Activated T-helper 2 cell treated with anti-CD3 and anti-CD28 coated beads, Interferon-gamma antibody, Interleukin-2, Interleukin-4, amounts not matched to agents 10 μg/mL and 5 μg/mL and 100 μg/mL, durations not matched to agents 14 hours and 24 hours and 36 hours (primary cell): ENCODE results near the gene GJA10. TPM values are rescaled to one million over a fixed set of nuclear protein-coding genes. Genes with fewer than 3 reads are reported as not detected.

Experiments used
- DNase-seq: peaks from one replicate; pipeline ENCODE4 v3.0.0; 2021; ENCODE audit warnings: low spot score
- H3K27ac Mint-ChIP-seq: one replicate; pipeline ENCODE4 v1.8.0; 2021; ENCODE audit warnings: mixed read lengths
- H3K27me3 Mint-ChIP-seq: one replicate; pipeline ENCODE4 v1.8.0; 2021; ENCODE audit warnings: low read depth, mixed read lengths
- H3K36me3 Mint-ChIP-seq: one replicate; pipeline ENCODE4 v1.8.0; 2021; ENCODE audit warnings: low read depth, mixed read lengths
- H3K4me1 Mint-ChIP-seq: one replicate; pipeline ENCODE4 v1.8.0; 2021; ENCODE audit warnings: low read depth, mixed read lengths
- H3K4me3 Mint-ChIP-seq: one replicate; pipeline ENCODE4 v1.8.0; 2021; ENCODE audit warnings: low read depth, mild to moderate bottlenecking, moderate library complexity, mixed read lengths
- H3K9me3 Mint-ChIP-seq: one replicate; pipeline ENCODE4 v1.8.0; 2021; ENCODE audit warnings: mixed read lengths
- intact Hi-C: fragments of 100-400 bp; cut with micrococcal nuclease; formaldehyde crosslinking; loops from one replicate; pipeline ENCODE4 v1.15.1; 2023
- total RNA-seq: library from RNA; stranded (reverse); gene quantifications from 2 replicates; pipeline ENCODE4 v1.2.3, GENCODE V29; 2022

The GJA10 gene
- total RNA-seq, 1 donor from 2014 or later, result 0.11 TPM

DNA sequence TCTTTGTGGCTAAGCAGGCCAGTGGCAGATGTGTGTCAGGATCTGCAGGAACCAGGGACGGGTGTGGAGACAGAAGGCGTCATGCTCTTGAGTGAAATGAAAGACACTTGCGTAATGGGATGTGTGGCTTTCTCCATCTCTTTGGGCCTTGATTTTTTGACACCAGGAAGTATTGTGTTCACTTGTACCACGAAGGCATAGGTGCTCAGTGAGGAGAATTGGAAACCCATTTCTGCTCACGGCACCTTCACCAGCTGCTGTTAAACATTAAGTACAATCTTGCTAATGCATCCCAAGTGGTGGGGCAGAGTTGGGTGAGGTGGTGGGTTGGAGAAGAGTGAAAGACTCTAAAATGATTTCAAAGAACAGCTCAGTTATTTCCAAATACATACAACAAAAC lies 30.0 kb downstream of the GJA10 start:
- intact Hi-C loops, result no loop called here
- no peak overlapping the region for H3K4me3 Mint-ChIP-seq
- H3K9me3 Mint-ChIP-seq, result no peaks in the 10 kb centered on the region
- H3K27me3 Mint-ChIP-seq, result no peaks in the 10 kb centered on the region
- DNase-seq, result no peak
- H3K36me3 Mint-ChIP-seq, result peaks cover 32% of the 10 kb centered on the region
- H3K27ac Mint-ChIP-seq, result no peak overlapping the region
- H3K4me1 Mint-ChIP-seq, result peaks cover 22% of the 10 kb centered on the region

DNA sequence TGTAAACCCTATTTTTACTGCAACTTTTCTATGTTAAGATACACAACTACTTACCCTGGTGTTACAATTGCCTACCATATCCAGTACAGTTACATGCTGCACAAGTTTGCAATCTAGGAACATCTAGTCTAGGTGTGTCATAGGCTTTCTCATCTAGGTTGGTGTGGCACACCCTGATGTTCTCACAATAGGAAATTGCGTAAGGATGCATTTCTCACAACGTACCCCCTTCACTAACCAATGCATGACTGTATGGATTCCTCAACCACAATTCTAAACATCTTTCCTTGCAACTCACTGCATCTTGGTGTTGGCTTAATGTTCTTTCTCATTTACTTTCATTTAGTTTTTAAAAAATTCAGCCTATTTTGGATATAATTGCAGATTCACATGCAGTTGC lies 31.6 kb downstream of the GJA10 start:
- peaks cover 34% of the 10 kb centered on the region for H3K4me1 Mint-ChIP-seq
- DNase-seq, result no peak
- no peak overlapping the region for H3K4me3 Mint-ChIP-seq
- peaks cover 45% of the 10 kb centered on the region for H3K36me3 Mint-ChIP-seq
- H3K9me3 Mint-ChIP-seq, result no peaks in the 10 kb centered on the region
- no peak overlapping the region for H3K27ac Mint-ChIP-seq
- no peaks in the 10 kb centered on the region for H3K27me3 Mint-ChIP-seq
- intact Hi-C loops, result no loop called here

DNA sequence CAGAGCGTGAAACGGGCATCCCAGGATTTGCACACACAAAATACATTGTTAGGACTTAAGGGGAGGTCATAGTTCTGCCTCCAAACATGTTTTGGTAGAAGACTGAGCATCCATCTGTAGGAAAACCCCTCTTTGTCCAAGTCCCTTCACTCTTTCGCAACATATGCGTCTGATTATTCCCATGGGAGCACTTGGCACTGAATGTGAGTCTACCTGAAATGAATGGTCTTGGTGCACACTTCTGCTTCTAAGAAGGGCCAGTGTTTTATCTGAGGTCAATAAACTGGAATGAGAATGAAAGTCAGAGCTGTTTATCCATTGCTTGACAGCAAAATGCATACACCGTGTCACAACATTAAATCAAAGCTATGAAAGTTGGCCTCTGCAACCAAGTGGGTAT lies 33.0 kb downstream of the GJA10 start:
- H3K4me3 Mint-ChIP-seq, result no peak overlapping the region
- no peaks in the 10 kb centered on the region for H3K9me3 Mint-ChIP-seq
- H3K4me1 Mint-ChIP-seq, result peaks cover 34% of the 10 kb centered on the region
- peaks cover 58% of the 10 kb centered on the region for H3K36me3 Mint-ChIP-seq
- intact Hi-C loops, result no loop called here
- H3K27me3 Mint-ChIP-seq, result no peaks in the 10 kb centered on the region
- DNase-seq, result no peak
- H3K27ac Mint-ChIP-seq, result no peak overlapping the region

GRCh38 chr6:89927791-89928550 lies 33.7 kb downstream of the GJA10 start:
- Mint-ChIP-seq H3K4me3 (no peak overlapping the region), H3K4me1 (peaks cover 34% of the 10 kb centered on the region), H3K36me3 (peaks cover 65% of the 10 kb centered on the region), H3K27ac (no peak overlapping the region), H3K27me3 (no peaks in the 10 kb centered on the region), H3K9me3 (no peaks in the 10 kb centered on the region)
- no peak for DNase-seq
- intact Hi-C loops, result no loop called here

- DNase-seq, result no peak
- intact Hi-C loops, result no loop called here
- peak overlapping the region; percentile 67 for H3K27ac Mint-ChIP-seq
- H3K4me1 Mint-ChIP-seq, result peaks cover 39% of the 10 kb centered on the region
- no peaks in the 10 kb centered on the region for H3K27me3 Mint-ChIP-seq
- peaks cover 71% of the 10 kb centered on the region for H3K36me3 Mint-ChIP-seq
- H3K9me3 Mint-ChIP-seq, result no peaks in the 10 kb centered on the region
- H3K4me3 Mint-ChIP-seq, result no peak overlapping the region
These were observed 34.3 kb downstream of the GJA10 start for GRCh38 chr6:89928604-89929003.

GRCh38 chr6:89930789-89931188 lies 36.5 kb downstream of the GJA10 start:
- Mint-ChIP-seq H3K4me1 (peaks cover 39% of the 10 kb centered on the region), H3K9me3 (no peaks in the 10 kb centered on the region), H3K27ac (no peak overlapping the region), H3K27me3 (no peaks in the 10 kb centered on the region), H3K4me3 (no peak overlapping the region), H3K36me3 (peaks cover 85% of the 10 kb centered on the region)
- intact Hi-C loops, result no loop called here
- DNase-seq, result no peak

DNA sequence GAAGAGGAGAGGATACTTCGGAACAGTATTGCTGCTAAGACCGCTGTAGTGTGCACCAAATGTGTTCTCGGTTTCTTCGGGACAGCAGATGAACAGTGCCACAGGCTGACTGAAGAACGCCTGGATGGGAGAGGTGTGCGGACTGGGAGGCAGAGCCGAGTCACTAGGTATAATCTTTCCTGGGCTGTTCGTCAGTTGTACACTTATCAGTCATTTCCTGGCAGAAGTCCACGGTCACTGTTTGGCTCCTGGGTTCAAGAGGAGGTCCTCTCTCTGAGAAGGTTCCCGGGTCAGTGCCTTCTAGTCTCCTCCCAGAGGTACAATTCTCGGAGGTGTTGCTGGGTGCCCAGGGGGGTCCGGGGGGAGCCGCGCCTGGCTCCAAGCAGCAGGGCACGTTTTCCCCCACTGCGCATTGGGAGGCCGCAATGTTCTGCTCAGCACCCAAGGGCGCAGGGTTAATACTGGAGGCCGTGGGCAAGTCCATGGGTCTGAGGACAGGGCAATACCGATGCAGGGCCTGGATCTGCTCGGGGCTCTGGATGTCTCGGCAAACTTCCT lies 38.1 kb downstream of the GJA10 start:
- Mint-ChIP-seq H3K4me1 (peaks cover 29% of the 10 kb centered on the region), H3K9me3 (no peaks in the 10 kb centered on the region), H3K27ac (no peak overlapping the region), H3K27me3 (no peaks in the 10 kb centered on the region), H3K36me3 (peaks cover 92% of the 10 kb centered on the region), H3K4me3 (no peak overlapping the region)
- intact Hi-C loops, result no loop called here
- no peak for DNase-seq

- peaks cover 20% of the 10 kb centered on the region for H3K4me1 Mint-ChIP-seq
- H3K9me3 Mint-ChIP-seq, result no peaks in the 10 kb centered on the region
- intact Hi-C loops, result no loop called here
- no peaks in the 10 kb centered on the region for H3K27me3 Mint-ChIP-seq
- no peak overlapping the region for H3K4me3 Mint-ChIP-seq
- DNase-seq, result no peak
- H3K27ac Mint-ChIP-seq, result no peak overlapping the region
- peaks cover 88% of the 10 kb centered on the region for H3K36me3 Mint-ChIP-seq
These were observed 40.6 kb downstream of the GJA10 start for GRCh38 chr6:89934685-89935366.

DNA sequence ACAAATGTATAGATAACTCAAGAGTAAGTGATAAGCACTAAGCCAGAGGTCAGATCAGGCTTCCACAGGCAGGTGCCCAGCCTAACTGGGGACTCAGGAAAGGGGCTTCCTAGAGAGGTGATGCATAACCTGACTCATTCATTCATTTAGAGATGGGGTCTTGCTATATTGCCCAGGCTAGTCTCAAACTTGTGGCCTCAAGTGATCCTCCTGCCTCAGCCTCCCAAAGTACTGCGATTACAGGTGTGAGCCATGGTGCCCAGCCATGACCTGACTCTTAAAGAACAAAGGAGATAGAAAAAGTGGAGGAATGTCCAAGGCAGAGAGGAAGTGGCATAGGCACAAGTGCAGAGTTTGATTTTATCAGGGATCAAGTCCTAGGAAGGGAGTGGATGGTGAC lies 41.9 kb downstream of the GJA10 start:
- H3K36me3 Mint-ChIP-seq, result peaks cover 92% of the 10 kb centered on the region
- no peaks in the 10 kb centered on the region for H3K9me3 Mint-ChIP-seq
- peaks cover 24% of the 10 kb centered on the region for H3K4me1 Mint-ChIP-seq
- DNase-seq, result no peak
- no peak overlapping the region for H3K4me3 Mint-ChIP-seq
- intact Hi-C loops, result no loop called here
- H3K27me3 Mint-ChIP-seq, result no peaks in the 10 kb centered on the region
- H3K27ac Mint-ChIP-seq, result no peak overlapping the region

GRCh38 chr6:89938014-89938413 lies 43.7 kb downstream of the GJA10 start:
- Mint-ChIP-seq H3K27ac (no peak overlapping the region), H3K4me3 (no peak overlapping the region), H3K36me3 (peaks cover 88% of the 10 kb centered on the region), H3K4me1 (peaks cover 27% of the 10 kb centered on the region), H3K27me3 (no peaks in the 10 kb centered on the region), H3K9me3 (no peaks in the 10 kb centered on the region)
- DNase-seq, result no peak
- intact Hi-C loops, result no loop called here

DNA sequence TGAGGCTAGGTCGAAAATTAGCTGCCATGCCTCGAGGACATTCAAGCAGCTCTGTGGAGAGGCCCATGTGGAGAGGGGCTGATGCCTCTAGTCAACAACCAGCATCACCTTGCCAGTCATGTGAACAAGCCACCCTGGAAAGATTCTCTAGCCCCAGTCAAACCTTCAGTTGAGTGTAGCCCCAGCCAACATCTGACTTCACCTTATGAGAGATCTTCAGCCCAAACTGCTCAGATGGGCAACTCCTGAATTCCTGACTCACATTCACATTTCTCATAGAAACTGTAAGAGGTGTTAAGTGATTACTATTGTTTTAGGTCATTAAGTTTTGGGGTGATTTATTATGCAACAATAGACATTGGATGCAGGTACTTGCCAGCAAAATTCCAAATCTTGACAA lies 44.9 kb downstream of the GJA10 start:
- H3K9me3 Mint-ChIP-seq, result no peaks in the 10 kb centered on the region
- DNase-seq, result no peak
- H3K36me3 Mint-ChIP-seq, result peaks cover 91% of the 10 kb centered on the region
- H3K4me1 Mint-ChIP-seq, result peaks cover 28% of the 10 kb centered on the region
- H3K27ac Mint-ChIP-seq, result no peak overlapping the region
- H3K4me3 Mint-ChIP-seq, result no peak overlapping the region
- H3K27me3 Mint-ChIP-seq, result no peaks in the 10 kb centered on the region
- intact Hi-C loops, result no loop called here

DNA sequence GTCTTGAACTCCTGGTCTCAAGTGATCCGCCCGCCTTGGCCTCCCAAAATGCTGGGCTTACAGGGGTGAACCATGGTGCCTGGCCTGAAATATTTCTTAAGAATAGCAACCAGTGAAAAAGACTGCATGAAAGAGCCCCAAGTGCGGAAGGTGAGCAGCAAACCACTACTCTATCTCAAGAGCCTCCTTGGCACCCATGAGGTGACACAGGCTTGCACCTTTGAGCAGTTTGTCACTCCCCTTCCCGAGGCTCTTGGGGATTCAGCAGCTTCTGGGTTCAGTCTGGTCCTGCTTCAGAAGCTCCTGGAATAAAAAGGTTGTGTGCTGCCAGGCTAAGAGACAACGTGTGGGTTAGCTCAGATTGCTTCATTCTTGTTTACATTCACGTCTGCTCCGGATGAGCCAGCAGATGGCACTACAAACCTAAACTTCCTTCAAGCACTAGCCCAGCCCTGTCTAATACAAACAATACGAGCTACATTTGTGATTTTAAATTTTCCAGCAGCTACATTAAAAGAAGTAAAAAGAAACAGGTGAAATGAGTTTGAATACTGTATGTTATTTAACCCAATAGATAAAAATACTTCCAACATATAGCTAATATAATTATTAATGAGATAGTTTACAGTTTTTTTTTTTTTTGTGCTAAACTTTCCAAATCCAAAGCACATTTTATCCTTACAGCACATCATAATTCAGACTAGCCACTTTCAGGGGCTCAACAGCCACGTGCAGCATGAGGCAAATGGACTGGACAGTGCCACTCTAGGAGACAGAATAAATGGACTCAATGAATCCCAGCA lies 46.2 kb downstream of the GJA10 start:
- H3K4me3 Mint-ChIP-seq, result no peak overlapping the region
- DNase-seq, result peak; percentile 59
- peaks cover 92% of the 10 kb centered on the region for H3K36me3 Mint-ChIP-seq
- intact Hi-C loops, result loop anchor here (1.0 kb wide), 1 partner anchor 539 kb away; no protein-coding TSS in a partner anchor
- no peaks in the 10 kb centered on the region for H3K27me3 Mint-ChIP-seq
- H3K27ac Mint-ChIP-seq, result no peak overlapping the region
- peaks cover 38% of the 10 kb centered on the region for H3K4me1 Mint-ChIP-seq
- H3K9me3 Mint-ChIP-seq, result no peaks in the 10 kb centered on the region
